DMS53 (cell line): ENCODE results near the gene IFI30.

Experiments used
- DNase-seq: peaks from one replicate; lab custom pipeline; 2025; lab: John Stamatoyannopoulos, UW

Gene IFI30

GRCh38 chr19:18225702-18226468 is 52.3 kb downstream of the IFI30 start, which contains the start of gene PDE4C:
PDE4C (minus strand) TSS chr19:18226438; CDS start chr19:18226415, 23 bp downstream.
- peak; percentile 68 for DNase-seq

- DNase-seq: no peak
Measured at GRCh38 chr19:18226956-18227780, 53.6 kb downstream of the IFI30 start.
